Fibroblast of lung (primary cell): ENCODE data around the gene DNAJC6.

Experiments
- CTCF ChIP-seq, 2 donors: IDR thresholded peaks in 1 of 2; conservative IDR thresholded peaks in 1 of 2; 1 replicate in 1 of 2; 2 replicates in 1 of 2; pipeline ENCODE4 v1.5.1; 2011 to 2012; ENCODE audit warnings: low read length in 2 of 2, control low read depth in 1 of 2, inconsistent platforms in 1 of 2, low read depth in 1 of 2, mild to moderate bottlenecking in 1 of 2
- EZH2 ChIP-seq: IDR thresholded peaks from 2 replicates; pipeline ENCODE4 v1.5.1; 2012; ENCODE audit warnings: low read length, control low read depth, mild to moderate bottlenecking; ENCODE audit errors: missing control alignments

GRCh38 chr1:65443647-65444046 is 134.3 kb downstream of the DNAJC6 start:
- TF ChIP-seq CTCF (conservative IDR thresholded peaks at IDR 0.05 in 1 of 2, IDR thresholded peaks at IDR 0.05 in 1 of 2; ENCODE audit: low read depth in 1 of 2, low read length in 2 of 2) (no peak), EZH2 (no peak)
